HG03103 (cell line): Measurements from ENCODE around the gene CEP162.
"Not testable (repeated sequence)": the region's sequence is repeated elsewhere in the genome, so short reads cannot be mapped to it uniquely, and the experiment has no call there.

ENCODE experiments used
- ATAC-seq: cut with Tn5 transposase; IDR thresholded peaks from one replicate; pipeline ENCODE4 v1.9.1; 2021; ENCODE audit warnings: low read depth; ENCODE audit not compliant: unreplicated experiment

The CEP162 gene, protein sequence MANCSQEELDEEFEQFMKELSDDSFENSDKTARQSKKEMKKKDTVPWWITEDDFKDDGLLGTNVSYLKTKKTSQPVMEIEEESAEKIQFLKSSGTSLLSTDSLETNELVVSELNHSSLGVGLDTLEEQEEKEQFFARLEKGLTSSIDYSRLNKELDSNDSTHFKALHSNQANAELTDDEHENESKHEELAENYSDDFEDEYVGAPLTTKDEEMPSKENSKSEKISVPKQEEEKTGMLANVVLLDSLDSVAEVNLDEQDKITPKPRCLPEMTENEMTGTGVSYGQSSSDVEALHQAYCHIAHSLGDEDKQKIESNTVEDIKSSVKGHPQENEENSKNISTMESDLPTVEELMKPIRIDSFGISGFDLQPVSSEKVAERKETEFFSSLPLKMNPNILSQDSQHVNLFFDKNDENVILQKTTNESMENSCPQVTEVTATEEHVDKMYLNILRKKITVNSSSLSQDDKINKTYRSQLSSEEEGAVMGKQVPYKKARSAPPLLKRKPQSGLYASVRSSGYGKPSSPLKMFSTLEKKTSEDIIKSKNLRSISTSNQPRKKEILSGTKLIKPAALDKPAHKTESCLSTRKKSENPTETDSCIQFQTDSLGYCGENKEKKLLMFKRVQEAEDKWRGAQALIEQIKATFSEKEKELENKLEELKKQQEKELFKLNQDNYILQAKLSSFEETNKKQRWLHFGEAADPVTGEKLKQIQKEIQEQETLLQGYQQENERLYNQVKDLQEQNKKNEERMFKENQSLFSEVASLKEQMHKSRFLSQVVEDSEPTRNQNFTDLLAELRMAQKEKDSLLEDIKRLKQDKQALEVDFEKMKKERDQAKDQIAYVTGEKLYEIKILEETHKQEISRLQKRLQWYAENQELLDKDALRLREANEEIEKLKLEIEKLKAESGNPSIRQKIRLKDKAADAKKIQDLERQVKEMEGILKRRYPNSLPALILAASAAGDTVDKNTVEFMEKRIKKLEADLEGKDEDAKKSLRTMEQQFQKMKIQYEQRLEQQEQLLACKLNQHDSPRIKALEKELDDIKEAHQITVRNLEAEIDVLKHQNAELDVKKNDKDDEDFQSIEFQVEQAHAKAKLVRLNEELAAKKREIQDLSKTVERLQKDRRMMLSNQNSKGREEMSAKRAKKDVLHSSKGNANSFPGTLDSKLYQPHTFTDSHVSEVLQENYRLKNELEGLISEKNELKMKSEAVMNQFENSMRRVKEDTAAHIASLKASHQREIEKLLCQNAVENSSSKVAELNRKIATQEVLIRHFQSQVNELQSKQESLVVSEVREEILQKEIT (N-terminal part only)

DNA sequence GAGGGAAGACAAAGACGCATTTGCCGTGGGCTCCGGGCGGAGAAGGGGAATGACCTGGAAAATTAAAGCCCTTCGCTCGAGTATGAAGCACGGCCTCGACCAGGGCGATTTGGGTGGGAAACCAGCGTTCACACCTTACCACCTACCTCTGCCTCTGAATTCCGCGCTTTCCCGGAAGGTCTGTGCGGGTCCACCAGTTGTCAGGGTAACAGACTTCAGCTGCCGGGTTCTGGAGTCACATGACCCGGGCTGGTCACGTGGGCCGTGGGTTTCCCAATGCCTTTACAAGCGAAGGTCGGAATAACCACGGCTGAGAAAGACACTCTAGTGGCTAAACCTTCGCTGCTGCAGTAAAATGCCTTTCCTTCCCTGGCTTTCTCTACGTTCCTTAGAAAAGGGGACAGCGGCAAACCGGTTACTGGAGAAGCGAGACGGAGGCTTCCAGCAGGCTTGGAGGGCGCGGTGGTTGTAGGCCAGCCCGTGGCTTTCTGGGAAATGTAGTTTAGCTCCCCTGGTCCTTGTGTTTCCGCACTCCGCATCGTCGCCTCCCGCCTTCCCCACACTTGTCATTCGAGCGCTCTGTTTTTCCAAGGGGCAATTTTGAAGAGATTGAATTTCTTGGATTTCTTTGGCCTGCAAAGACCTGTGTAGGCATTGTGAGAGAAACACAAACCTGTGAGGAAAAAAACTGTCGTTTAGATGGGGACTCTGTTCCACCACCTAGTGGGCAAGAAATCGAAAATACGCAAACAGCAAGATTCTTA, at the start of gene CEP162:
TSS of gene CEP162 (minus strand) at position 210 of the 764 bp plus-strand sequence. CDS start 1,250 bp downstream, outside the sequence.
- peak; percentile 97 for ATAC-seq

DNA sequence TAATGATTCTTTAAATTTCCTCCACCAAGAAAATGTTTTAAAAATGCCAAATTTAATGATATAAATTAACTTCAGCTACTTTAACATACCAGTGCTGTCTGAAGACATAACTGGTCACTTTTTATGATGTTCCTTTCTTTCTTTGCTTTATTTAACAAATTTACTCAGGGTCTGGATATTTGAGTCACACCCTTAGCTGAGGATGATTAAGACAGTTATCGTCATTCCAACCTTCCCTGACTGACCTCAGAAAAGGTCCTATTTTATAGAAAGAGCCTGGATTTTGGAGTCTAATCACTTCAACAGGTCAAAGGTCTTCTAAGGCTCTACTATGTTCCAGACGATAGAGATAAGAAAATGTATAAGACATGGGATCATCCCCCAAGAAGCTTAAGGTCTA, 47.4 kb upstream of the CEP162 start:
- no peak for ATAC-seq

DNA sequence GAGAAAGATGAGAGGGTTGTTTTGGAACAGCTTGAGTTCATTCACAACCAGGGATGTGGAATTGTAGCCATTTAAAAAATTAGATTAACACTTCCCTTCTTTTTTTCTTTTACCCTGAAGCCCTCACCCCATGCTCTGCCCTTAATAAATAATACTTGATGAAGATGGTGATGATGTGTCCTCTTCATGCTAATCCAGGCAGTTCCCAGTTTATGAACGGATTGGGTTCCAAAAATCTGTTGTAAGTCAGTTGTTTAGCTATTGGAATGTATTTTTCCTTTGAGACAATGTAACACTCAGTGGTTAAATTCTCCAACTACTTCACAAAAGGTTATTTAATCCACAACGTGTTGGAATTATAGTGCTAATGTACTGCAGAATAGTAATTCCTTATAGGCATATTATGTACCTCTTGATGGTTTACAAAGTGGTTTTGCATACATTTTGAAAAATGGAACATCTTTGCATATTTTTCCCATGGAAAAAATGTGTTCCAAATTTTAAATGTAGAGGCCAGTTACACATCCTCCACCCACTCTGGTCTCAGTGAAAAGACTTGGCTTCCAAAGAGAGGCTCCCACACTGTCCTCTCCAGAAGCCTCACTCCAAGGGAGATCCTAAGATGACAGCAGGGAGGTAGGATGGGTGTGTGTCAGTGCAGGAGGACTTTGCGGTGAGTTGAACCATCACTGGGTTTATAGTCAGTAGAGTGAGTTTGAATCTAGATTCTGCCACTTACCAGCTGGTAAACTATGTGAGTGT, 45.8 kb upstream of the CEP162 start:
- ATAC-seq, result no peak

DNA sequence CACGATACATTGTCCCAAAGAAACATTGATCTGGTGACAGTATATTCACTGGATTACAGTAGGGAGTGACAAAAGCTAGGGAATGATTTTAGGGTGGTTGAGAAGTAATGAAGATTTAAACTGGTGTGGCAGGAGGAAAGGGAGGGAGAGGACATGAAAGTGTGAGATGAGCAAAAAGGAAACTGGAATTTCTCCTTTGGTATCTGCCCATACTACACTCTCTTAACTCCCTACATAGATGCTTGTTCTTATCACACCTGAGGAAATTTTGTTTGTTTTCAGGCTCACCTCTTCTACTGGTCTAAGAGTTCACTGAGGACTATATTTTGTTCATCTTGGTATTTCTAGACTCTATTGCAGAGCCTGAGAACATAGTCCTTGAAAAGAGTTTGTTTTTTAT, 44.9 kb upstream of the CEP162 start:
- no peak for ATAC-seq

DNA sequence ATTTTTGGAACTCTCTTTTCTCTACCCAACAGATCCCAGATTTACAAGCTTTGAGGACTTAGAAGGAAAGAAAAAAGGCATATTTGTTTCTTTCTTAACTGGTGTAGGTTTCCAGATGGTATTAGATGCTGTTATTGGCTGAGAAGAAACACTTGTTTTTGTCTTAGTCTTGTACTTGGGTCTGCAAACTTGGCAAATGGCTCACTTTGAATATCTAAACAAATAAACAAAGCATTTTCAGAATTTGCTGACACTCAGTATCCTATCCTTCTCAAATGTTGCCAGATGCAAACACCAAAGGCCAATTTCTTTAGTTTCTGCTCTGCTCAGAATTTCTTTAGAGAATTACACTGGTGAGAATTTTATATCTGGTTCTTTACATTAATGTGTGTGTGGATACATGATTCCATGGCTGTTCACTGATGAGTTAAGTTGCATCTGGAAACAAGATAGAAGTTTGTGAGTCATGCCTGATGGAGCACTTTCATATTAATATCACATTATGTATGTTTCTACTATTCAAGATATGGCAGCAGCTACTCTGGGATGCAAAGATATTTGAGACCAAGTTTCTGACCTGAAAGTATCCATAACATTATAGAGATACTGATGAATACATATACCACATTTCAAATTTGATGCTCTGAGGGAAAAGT, 43.7 kb upstream of the CEP162 start:
- ATAC-seq, result no peak

DNA sequence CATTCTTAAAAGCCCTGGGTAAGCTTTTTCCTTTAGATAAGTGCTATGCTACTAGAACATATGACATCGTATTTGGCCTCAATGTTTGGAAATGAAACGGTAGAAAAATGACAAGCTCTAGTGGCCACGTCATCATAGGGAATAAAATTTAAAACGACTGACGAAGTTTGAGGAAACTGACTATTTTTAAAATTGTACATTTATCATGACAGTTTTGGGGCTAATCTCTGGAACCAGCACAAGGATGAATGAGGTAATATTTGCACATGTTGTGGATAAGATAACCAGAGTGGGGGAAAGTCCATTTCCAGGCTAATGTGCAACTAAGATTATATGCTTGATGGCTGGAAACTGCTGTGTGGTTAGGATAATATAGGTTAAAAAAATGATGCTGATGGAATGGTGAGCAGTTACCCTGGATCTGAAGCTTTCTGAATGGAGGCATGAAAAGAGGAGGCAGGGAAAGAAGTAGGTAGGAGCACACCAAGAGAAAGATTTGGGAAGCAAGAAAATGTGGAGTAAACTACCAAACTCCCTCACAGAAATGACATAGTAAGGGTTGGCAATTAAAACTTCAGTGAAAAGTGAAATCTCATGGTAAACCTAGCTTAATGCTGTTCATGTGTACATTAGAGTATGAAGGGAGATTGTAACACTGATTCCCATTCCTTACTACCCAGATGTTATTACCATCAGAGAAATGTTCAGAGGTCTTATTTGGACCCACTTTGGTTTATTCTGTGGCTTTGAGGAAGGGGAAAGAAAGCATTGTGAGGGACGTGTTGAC, 42.7 kb upstream of the CEP162 start:
- ATAC-seq, result no peak

DNA sequence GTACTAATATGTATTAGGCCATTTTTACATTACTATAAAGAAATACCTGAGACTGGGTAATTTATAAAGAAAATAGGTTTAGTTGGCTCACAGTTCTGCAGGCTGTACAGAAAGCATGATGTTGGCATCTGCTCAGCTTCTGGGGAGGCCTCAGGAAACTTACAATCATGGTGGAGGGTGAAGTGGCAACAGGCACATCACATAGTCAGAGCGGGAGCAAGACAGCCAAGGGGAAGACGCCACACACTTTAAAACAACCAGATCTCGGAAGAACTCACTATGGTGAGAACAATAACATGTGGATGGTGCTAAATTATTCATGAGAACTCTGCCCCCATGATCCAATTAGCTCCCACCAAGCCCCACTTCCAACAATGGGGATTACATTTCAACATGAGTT, 41.3 kb upstream of the CEP162 start:
- ATAC-seq, result no peak

DNA sequence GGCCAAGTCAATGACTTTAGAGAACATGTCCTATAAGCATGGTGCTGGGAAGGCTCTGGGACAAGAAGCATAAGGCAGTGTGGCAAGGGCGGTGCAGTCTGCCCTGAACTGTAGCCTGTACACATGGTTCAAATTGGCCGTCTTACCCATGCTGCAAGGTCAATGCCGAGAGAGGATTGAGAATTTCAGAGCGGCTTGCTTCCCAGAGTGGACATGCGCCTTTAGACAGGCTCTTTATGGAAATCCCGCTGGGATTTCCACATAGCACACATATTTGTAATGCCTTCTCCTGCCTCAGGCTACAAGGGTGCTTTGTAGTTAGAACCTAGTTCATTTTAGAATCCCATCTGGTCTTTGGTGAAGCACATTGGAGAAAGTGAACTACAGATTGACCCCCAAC, 36.1 kb upstream of the CEP162 start:
- no peak for ATAC-seq

DNA sequence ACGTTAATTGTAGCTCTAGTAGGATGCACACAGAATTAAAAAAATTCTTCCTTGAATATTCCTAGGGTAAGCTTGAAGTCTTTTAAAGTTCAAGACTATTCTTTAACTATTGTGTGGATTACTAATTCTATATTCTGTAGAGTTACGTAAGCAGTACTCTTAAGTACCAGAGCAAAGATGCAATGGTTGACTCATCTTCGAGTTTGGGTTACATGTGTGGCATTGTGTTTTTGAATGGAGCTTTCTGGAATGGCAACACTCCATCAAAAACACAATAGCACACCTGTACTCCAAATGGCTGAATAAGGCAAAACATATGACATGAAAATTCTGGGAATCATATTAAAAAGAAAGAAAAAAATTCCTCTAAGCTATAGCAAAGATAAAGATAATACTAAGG, 33.5 kb upstream of the CEP162 start:
- no peak for ATAC-seq

DNA sequence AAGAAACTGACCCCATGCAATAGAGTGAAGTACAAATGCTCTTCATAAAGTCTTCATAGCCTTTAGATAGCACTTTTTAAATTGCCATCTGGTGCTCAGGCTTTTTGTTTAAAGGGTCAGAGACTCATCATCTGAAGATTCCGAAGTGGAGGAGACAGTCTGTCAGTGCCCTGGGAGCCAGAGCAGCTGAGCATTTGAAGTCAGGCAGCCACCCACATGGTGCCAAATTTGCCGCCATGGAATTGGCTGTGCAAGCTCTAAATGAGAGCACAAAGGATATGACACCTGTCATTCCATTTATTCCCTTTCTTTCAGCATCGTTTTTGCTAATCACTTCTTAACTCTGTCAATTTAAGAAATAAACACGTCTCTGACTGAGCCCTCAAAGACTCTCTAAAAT, 32.8 kb upstream of the CEP162 start:
- no peak for ATAC-seq

DNA sequence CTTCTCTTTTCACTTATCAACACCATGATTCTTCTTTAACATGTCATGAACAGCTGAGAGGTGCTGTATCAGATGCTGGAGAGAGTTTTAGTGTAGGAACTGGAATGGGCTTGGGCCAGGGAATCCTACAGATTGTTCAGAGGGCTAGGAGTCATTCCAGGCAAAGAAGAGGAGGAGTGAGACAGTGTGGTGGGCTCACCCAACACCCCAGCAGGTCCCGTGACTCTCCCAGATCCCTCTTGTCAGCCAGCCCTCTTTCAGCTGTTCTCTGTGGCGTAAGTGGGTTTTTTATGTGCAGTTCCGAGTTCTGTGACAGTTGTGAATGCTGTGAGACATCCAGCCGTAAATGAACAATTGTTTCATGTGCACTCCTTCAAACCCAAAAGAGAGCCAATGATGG, 31.4 kb upstream of the CEP162 start:
- no peak for ATAC-seq

DNA sequence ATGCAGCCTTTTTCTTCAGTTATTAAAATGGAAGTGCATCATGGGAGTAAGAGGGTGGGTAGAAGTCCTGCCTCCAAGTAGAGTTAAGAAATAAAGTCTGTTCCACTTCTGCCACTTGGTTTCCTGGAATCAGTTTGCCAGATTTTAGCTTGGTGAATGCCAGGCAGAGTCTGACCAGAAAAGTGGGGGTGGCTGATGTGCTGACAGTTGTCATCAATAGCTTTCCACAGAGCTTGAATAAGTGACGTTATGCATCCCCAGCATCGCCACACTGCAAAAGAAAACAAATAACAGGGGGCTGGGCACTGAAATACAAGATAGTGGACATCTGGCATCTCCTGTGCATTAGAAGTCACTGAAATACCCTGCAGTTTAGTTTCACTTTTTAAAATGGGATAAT, 30.8 kb upstream of the CEP162 start:
- no peak for ATAC-seq

DNA sequence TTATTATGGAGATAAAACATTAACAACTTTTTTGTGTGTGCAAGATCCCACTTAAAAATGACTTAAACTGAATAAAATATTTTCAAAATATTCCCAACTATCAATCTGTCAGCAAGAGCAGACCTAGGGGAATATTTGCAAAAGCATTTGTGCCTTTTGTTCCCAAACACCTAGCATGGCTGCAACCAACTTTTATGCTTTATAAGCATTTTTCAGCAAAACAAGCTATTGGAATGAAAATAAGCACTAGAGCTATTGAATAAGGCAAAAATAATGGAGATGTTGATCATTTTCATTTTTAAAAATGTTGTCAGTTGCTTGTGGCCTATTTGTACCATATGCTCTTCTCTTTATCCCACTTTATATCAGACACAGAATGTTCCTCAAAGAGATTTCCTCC, 28.2 kb upstream of the CEP162 start:
- no peak for ATAC-seq

DNA sequence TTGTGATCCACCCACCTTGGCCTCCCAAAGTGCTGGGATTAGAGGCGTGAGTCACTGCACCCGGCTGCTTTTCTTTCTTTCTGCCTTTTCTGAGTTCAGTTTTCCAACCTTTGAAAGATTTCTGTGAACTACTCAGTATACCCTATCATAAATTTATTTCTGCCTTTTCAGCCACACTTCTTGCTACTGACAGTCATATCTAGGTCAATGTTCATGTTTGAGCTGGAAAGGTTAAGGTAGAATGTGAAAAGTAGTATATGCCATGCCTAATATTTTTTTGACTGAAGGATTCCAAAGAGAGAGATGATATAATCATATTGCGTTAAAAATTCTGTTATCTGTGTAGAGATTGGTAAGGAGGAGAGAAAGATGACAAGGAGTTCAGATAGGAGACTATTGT, 25.9 kb upstream of the CEP162 start:
- no peak for ATAC-seq

DNA sequence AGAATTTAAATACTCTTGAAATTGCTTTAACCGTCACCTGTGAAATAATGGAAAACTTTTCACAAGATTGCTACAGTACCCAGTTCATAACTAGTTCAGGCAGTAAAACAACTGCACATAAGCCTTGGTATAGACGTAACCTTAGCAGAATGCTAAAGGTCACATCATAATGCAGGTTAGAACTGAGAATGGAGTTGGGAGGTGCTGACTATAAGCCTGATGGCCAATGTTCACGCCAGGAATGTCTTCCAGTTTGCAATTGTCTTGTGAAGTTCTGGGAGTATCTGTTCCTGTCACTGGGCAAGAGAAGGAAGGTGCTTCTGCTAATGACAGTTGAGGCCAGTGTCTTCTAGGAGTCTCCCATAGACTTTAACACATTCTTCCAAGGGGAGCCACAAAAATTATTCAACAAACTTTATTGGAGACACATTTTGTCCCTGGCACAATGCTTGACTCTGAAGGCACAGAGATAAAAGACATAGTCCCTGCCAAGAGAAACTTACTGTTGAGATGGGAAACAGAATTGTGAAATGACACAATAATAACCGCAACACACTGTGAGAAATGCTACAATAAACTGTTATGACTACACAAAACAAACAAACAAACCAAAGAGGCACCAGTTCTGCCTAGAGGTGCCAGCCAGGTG, 24.6 kb upstream of the CEP162 start:
- ATAC-seq, result no peak

DNA sequence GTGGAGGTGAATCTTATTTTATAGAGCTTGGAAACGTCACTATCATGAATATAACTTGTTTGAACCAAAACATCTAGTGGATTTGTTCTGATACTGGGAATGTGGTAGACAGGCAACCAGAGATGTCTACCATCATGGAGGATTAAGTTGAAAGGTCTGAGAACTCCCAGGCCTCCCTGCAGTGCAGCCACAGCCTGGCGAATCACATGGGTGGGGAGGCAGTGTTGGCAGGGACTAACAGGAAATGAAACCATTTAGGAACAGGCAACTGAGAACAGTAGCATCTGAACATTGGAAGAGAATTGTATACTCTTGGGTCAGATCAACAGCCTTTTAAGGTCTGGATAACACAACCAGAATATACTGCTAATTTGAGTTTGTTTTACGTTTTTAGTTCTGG, 22.3 kb upstream of the CEP162 start:
- no peak for ATAC-seq

DNA sequence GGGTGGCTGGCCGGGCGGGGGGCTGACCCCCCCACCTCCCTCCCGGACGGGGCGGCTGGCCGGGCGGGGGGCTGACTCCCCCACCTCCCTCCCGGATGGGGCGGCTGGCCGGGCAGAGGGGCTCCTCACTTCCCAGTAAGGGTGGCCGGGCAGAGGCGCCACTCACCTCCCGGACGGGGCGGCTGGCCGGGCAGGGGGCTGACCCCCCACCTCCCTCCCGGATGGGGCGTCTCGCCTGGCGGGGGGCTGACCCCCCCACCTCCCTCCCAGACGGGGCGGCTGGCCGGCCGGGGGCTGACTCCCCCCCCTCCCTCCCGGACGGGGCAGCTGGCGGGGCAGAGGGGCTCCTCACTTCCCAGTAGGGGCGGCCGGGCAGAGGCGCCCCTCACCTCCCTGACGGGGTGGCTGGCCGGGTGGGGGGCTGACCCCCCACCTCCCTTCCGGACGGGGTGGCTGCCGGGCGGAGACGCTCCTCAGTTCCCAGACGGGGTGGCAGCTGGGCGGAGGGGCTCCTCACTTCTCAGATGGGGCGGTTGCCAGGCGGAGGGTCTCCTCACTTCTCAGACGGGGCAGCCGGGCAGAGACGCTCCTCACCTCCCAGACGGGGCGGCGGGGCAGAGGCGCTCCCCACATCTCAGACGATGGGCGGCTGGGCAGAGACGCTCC, 17.1 kb upstream of the CEP162 start:
- ATAC-seq, result not testable (repeated sequence)
